GM12892 (cell line): ENCODE measurements around the gene LCMT1.

Experiments used
- POLR2A ChIP-seq: IDR thresholded peaks from 2 replicates; pipeline ENCODE4 v1.6.1; 2011; ENCODE audit warnings: low read depth, low read length, control low read depth
- POLR2AphosphoS5 ChIP-seq: IDR thresholded peaks from 2 replicates; pipeline ENCODE4 v1.6.1; 2011; ENCODE audit warnings: low read depth, low read length, control low read depth
- TAF1 ChIP-seq: IDR thresholded peaks from 2 replicates; pipeline ENCODE4 v1.6.1; 2011; ENCODE audit warnings: low read depth, mild to moderate bottlenecking, control low read depth, low read length, borderline replicate concordance

GRCh38 chr16:25092441-25092840 lies 19.1 kb upstream of the LCMT1 start:
- TF ChIP-seq TAF1 (no peak), POLR2A (no peak), POLR2AphosphoS5 (no peak)
